Kidney epithelial cell (primary cell): ENCODE measurements around the gene JMJD8. TPM values are rescaled to one million over a fixed set of nuclear protein-coding genes. Genes with fewer than 3 reads are reported as not detected.

Source experiments
- DNase-seq: peaks from one replicate; pipeline ENCODE4 v3.0.0-alpha.2; 2010; ENCODE audit warnings: low read depth
- H3K27me3 ChIP-seq: 2 replicates; pipeline ENCODE4 v1.6.0; 2011; ENCODE audit warnings: low read length; ENCODE audit not compliant: control insufficient read depth, insufficient read depth
- H3K36me3 ChIP-seq: 2 replicates; pipeline ENCODE4 v1.5.1; 2011; ENCODE audit warnings: low read length; ENCODE audit not compliant: control insufficient read depth, insufficient read depth
- H3K4me3 ChIP-seq: 2 replicates; pipeline ENCODE4 v1.5.1; 2011; ENCODE audit warnings: low read depth, mild to moderate bottlenecking, control low read depth, low read length
- CTCF ChIP-seq: IDR thresholded peaks from 2 replicates; pipeline ENCODE4 v1.5.1; 2011; ENCODE audit warnings: mild to moderate bottlenecking, moderate library complexity, low read length, control low read depth, inconsistent platforms; ENCODE audit not compliant: insufficient read depth, poor library complexity, severe bottlenecking
- total RNA-seq: library from RNA; depleted of rRNA; stranded (reverse); fragments of >200 nt; gene quantifications from 2 replicates; pipeline ENCODE4 v1.2.3, GENCODE V29; 2015

Gene JMJD8
- total RNA-seq, 1 donor from 2014 or later: 59.4 TPM

GRCh38 chr16:718922-719321, 34.8 kb upstream of the JMJD8 start:
- H3K27me3 ChIP-seq: no peaks in the 10 kb centered on the region
- H3K4me3 ChIP-seq: no peak overlapping the region
- H3K36me3 ChIP-seq: no peaks in the 10 kb centered on the region
- DNase-seq: no peak
- TF ChIP-seq CTCF: no peak

GRCh38 chr16:718389-718788, 34.3 kb upstream of the JMJD8 start:
- no peaks in the 10 kb centered on the region for H3K27me3 ChIP-seq
- no peaks in the 10 kb centered on the region for H3K36me3 ChIP-seq
- DNase-seq: no peak
- no peak overlapping the region for H3K4me3 ChIP-seq
- TF ChIP-seq CTCF: no peak

GRCh38 chr16:717450-718245, 33.5 kb upstream of the JMJD8 start:
- no peak for DNase-seq
- no peak for TF ChIP-seq CTCF
- H3K4me3 ChIP-seq: no peak overlapping the region
- H3K36me3 ChIP-seq: no peaks in the 10 kb centered on the region
- no peaks in the 10 kb centered on the region for H3K27me3 ChIP-seq

GRCh38 chr16:716768-717325, 32.7 kb upstream of the JMJD8 start:
- no peak for DNase-seq
- no peak for TF ChIP-seq CTCF
- Histone ChIP-seq H3K4me3 (no peak overlapping the region), H3K27me3 (no peaks in the 10 kb centered on the region), H3K36me3 (no peaks in the 10 kb centered on the region)

- DNase-seq: no peak
- no peak for TF ChIP-seq CTCF
- Histone ChIP-seq H3K4me3 (peak overlapping the region; percentile 55), H3K27me3 (peaks cover 2% of the 10 kb centered on the region), H3K36me3 (no peaks in the 10 kb centered on the region)
Observed at GRCh38 chr16:716200-716568, 32.0 kb upstream of the JMJD8 start.
